Tibial artery (tissue), 4 donors: ENCODE results near the gene LHFPL6.

Experiments used
- DNase-seq, 2 donors: peaks; one replicate each; pipeline ENCODE4 v3.0.0-alpha.2; 2019
- H3K27ac ChIP-seq, 2 donors: fragments of 200-600 bp; sonication (generic) in 1 of 2; 1 replicate in 1 of 2; 2 replicates in 1 of 2; pipeline ENCODE4 v1.5.1; 2018 to 2019; ENCODE audit warnings: mild to moderate bottlenecking in 1 of 2
- H3K27me3 ChIP-seq, 2 donors: fragments of 200-600 bp; sonication (generic) in 1 of 2; one replicate each; pipeline versions ENCODE4 v1.5.1 to v1.6.0; 2016 to 2019
- H3K36me3 ChIP-seq, 3 donors: fragments of 200-600 bp; sonication (generic) in 2 of 3; one replicate each; pipeline ENCODE4 v1.5.1; 2016 to 2019; ENCODE audit warnings: mild to moderate bottlenecking in 2 of 3
- H3K4me1 ChIP-seq, 4 donors: fragments of 200-600 bp; sonication (generic) in 2 of 4; 1 replicate in 3 of 4; 2 replicates in 1 of 4; pipeline ENCODE4 v1.5.1; 2016 to 2019
- H3K4me3 ChIP-seq, 2 donors: fragments of 200-600 bp; sonication (generic) in 1 of 2; 1 replicate in 1 of 2; 2 replicates in 1 of 2; pipeline ENCODE4 v1.5.1; 2018 to 2019; ENCODE audit warnings: mild to moderate bottlenecking in 2 of 2
- H3K9me3 ChIP-seq, 3 donors: fragments of 200-600 bp; sonication (generic) in 1 of 3; one replicate each; pipeline ENCODE4 v1.5.1; 2016 to 2019
- intact Hi-C: fragments of 100-400 bp; cut with DNase I; formaldehyde crosslinking; loops from one replicate; pipeline ENCODE4 v1.15.0; 2023; ENCODE audit warnings: low total_unique reads
- TF ChIP-seq, protein P1 (sequence below), 2 experiments: fragments of 200-600 bp in 1 of 2; fragments of 450-650 bp in 1 of 2; IDR thresholded peaks; one replicate each; pipeline ENCODE4 v1.5.1; 2017 to 2019; ENCODE audit warnings: antibody characterized with exemption in 2 of 2, mild to moderate bottlenecking in 1 of 2, moderate library complexity in 1 of 2

LHFPL6 gene

GRCh38 chr13:39296193-39296592, 306.8 kb downstream of the LHFPL6 start:
- TF ChIP-seq, protein P1, sequence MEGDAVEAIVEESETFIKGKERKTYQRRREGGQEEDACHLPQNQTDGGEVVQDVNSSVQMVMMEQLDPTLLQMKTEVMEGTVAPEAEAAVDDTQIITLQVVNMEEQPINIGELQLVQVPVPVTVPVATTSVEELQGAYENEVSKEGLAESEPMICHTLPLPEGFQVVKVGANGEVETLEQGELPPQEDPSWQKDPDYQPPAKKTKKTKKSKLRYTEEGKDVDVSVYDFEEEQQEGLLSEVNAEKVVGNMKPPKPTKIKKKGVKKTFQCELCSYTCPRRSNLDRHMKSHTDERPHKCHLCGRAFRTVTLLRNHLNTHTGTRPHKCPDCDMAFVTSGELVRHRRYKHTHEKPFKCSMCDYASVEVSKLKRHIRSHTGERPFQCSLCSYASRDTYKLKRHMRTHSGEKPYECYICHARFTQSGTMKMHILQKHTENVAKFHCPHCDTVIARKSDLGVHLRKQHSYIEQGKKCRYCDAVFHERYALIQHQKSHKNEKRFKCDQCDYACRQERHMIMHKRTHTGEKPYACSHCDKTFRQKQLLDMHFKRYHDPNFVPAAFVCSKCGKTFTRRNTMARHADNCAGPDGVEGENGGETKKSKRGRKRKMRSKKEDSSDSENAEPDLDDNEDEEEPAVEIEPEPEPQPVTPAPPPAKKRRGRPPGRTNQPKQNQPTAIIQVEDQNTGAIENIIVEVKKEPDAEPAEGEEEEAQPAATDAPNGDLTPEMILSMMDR (IDR thresholded peaks at IDR 0.05): no peak
- intact Hi-C loops: no loop called here
- Histone ChIP-seq H3K4me1 (peaks cover 0 to 10% (median 0%) of the 10 kb centered on the region in 4 donors), H3K27me3 (no peaks in the 10 kb centered on the region), H3K27ac (no peak overlapping the region), H3K4me3 (no peak overlapping the region), H3K36me3 (no peaks in the 10 kb centered on the region), H3K9me3 (peaks cover 0 to 4% (median 0%) of the 10 kb centered on the region in 3 donors)
- no peak for DNase-seq
